Measurements from ENCODE around the gene IL1RAP.
A peak's percentile ranks its signal among the peaks of the same experiment; 100 is the strongest.
"Not testable (repeated sequence)": the region's sequence is repeated elsewhere in the genome, so short reads cannot be mapped to it uniquely, and the experiment has no call there.

Gene IL1RAP

DNA sequence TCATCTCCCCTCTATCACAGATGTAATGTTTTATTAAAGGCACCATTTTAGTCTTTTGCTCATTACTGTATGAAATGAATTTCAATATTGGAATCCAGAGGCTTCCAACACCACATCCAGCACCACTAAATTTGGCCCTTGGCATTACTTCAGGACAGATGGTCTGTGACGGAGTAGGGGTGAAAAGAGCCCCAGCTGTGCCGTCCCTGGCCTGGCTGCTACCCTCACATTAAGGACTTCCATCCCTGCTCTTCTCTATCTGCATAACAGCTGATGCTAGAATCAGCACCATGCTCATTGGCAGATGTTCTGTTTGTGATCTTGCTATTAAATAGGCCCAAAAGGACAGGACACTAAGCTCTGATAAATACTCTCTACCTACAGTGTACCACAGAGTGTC lies 152.9 kb downstream of the IL1RAP start:
- DNase-seq (ENCODE audit: low read depth), result no peak
- TF ChIP-seq, protein P1, sequence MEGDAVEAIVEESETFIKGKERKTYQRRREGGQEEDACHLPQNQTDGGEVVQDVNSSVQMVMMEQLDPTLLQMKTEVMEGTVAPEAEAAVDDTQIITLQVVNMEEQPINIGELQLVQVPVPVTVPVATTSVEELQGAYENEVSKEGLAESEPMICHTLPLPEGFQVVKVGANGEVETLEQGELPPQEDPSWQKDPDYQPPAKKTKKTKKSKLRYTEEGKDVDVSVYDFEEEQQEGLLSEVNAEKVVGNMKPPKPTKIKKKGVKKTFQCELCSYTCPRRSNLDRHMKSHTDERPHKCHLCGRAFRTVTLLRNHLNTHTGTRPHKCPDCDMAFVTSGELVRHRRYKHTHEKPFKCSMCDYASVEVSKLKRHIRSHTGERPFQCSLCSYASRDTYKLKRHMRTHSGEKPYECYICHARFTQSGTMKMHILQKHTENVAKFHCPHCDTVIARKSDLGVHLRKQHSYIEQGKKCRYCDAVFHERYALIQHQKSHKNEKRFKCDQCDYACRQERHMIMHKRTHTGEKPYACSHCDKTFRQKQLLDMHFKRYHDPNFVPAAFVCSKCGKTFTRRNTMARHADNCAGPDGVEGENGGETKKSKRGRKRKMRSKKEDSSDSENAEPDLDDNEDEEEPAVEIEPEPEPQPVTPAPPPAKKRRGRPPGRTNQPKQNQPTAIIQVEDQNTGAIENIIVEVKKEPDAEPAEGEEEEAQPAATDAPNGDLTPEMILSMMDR (IDR thresholded peaks at IDR 0.05; ENCODE audit: control insufficient read depth, insufficient read depth, low read depth, low read length, missing control alignments), result no peak
- no peak overlapping the region for H3K4me3 ChIP-seq (ENCODE audit: control insufficient read depth, low read depth, low read length)

DNA sequence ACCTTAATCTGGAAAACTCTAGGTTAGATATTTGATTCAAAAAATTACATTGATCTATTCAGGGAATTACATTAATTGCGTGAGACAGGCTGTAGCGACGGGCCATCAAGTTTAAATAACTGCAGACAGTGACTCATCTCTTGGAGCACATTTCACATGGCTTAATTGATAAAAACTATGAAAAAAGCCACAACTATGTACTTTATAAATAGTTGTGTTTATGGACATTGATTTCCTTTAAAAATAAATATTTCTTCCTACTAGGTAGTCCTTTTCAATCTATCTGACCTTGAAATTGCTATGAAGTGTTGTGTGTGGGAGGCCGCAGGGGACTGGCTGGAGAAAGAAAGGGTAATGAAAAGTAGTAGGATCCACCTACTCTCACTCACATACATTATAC lies 157.8 kb downstream of the IL1RAP start:
- TF ChIP-seq, protein P1 (IDR thresholded peaks at IDR 0.05; ENCODE audit: control insufficient read depth, insufficient read depth, low read depth, low read length, missing control alignments), result no peak
- peak; percentile 25 for DNase-seq (ENCODE audit: low read depth)
- no peak overlapping the region for H3K4me3 ChIP-seq (ENCODE audit: control insufficient read depth, low read depth, low read length)

DNA sequence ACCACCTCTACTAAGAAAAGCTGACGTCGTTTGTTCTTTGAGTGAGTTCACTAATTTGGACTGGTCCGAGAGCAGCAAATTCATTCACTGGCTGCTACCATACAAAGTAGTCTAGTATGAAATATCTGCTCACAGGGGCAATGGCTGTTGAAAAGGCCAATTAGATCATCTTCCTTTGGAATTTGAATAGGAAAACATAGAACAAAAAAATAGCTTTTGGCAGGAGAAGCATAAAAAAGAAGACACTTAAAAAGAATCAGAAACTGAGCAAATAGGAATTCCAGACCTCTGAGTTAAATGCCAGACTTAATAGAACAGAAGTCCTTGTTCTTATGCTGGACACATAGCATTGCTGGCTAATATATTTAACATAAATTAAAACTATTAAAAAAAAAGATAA lies 159.3 kb downstream of the IL1RAP start:
- TF ChIP-seq, protein P1 (IDR thresholded peaks at IDR 0.05; ENCODE audit: control insufficient read depth, insufficient read depth, low read depth, low read length, missing control alignments), result no peak

DNA sequence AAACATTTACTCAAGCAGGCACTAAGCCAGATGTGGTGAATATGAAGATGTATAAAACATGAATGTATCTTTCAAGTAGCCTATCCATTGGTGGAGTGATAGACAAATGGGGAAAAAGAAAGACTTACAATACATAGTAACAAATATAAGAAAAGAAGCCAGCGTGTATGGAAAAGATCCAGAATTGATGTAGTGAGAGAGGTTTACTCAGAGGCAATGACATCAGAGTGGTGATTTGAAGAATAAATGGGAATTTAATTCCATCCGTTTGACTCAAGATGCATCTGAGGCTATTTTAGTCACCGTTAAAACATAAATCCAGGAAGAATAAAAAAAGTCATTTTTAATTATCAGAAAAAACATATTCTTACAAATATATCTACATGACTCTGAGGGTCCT lies 162.6 kb downstream of the IL1RAP start:
- TF ChIP-seq, protein P1 (IDR thresholded peaks at IDR 0.05; ENCODE audit: control insufficient read depth, insufficient read depth, low read depth, low read length, missing control alignments), result no peak
- no peak overlapping the region for H3K4me3 ChIP-seq (ENCODE audit: control insufficient read depth, low read depth, low read length)
- DNase-seq (ENCODE audit: low read depth), result no peak

More for the DNA sequence above, 159.3 kb downstream of the IL1RAP start:
- H3K4me3 ChIP-seq (ENCODE audit: control insufficient read depth, low read depth, low read length), result no peak overlapping the region
- no peak for DNase-seq (ENCODE audit: low read depth)

DNA sequence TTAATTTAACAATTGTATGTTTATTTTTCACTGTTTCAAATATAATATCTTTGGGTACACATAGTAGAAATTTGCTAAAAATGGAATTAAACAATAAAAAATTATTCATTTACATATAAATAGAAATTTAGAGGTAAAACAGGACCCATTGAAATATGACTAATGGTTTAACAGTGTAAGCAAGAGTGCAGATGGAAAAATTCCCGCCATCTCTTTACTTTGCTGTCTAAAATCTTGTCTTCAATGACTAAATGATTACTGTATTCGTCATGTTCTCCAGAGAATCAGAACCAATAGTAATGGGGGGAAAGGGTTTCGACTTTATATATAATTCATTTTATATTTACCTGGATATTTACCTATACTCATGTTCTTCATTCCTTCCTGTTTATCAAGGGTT lies 163.1 kb downstream of the IL1RAP start:
- no peak overlapping the region for H3K4me3 ChIP-seq (ENCODE audit: control insufficient read depth, low read depth, low read length)
- DNase-seq (ENCODE audit: low read depth), result no peak
- TF ChIP-seq, protein P1 (IDR thresholded peaks at IDR 0.05; ENCODE audit: control insufficient read depth, insufficient read depth, low read depth, low read length, missing control alignments), result no peak

DNA sequence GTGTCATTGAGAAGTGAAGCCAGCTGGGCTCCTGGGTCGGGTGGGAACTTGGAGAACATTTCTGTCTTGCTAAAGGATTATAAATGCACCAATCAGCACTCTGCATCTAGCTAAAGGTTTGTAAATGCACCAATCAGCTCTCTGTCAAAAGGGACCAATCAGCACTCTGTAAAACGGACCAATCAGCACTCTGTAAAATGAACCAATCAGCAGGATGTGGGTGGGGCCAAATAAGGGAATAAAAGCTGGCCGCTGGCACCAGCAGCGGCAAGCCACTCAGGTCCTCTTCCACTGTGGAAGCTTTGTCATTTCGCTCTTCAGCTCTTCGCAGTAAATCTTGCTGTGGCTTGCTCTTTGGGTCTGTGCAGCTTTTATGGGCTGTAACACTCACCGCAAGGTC lies 164.0 kb downstream of the IL1RAP start:
- DNase-seq (ENCODE audit: low read depth); H3K4me3 ChIP-seq (ENCODE audit: control insufficient read depth, low read depth, low read length): not testable (repeated sequence)

DNA sequence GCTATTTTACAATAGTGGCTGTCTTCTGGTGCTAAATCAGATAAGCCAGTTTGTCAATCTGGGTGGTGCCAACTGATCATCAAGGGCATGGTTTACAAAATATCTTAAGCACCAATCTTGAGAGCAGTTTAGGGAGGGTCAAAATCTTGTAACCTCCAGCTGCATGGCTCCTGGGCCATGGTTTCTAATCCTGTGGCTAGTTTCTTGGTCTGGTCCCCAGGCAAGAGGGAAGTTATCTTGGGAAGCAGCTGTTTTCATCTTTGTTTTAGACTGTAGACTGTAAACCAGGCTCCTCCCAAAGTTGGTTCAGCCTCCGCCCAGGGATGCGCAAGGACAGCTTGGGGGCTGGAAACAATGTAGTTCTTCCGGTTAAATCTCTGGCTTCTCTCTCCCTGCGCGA lies 166.8 kb downstream of the IL1RAP start:
- TF ChIP-seq, protein P1 (IDR thresholded peaks at IDR 0.05; ENCODE audit: control insufficient read depth, insufficient read depth, low read depth, low read length, missing control alignments), result no peak
- DNase-seq (ENCODE audit: low read depth), result no peak
- H3K4me3 ChIP-seq (ENCODE audit: control insufficient read depth, low read depth, low read length), result no peak overlapping the region

Data from AG09309 (cell line).